NOMO-1 treated with dmso at 0.1 percent for 144 hours (cell line): ENCODE data around the gene ZNF583.

Experiments used
- DNase-seq: peaks from one replicate; lab custom pipeline; 2025; ENCODE audit not compliant: unreplicated experiment; lab: John Stamatoyannopoulos, UW

Gene ZNF583

DNA sequence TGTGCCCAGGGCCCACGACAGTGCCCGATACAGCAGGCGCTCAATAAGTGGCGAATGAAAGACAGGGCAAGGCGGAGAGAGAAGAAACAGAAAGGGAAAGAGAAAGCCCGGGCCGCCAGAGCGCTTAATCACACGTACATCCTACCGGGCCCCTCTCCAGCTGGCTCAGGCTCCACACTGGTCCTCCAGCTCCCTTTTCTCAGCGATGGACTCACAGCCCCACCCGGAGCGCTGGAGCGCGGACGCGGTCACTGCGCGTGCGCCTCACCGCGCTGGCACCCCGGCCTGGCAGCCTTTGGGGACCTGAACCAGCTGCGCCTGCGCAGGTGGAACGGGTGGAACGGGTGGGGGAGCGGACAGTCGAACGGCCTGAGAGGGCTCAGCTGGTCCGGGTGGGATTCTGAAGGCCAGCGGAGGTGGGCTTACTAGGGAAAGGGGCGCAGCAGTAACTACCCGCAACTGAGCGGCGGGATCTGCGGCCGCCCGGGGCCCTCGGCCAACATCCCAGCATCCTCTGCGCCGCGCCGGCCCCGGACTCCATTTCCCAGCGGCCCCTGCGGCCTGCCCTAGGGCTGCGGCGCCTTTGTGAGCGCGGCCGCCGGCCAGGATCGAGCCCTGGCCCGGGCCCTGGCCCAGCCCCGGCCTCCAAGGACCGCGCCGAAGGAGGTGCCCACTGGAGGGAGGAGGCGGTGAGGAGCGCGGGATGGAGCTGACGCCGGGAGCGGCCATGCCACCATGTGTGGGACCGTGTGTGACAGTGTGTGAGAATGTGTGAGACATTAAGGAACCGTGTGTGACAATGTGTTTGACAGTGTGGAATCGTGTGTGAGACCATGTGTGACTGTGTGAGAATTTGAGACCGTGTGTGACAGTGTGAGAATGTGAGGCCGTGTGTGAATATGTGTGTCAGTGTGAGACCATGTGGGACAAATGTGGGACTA, at the start of gene ZNF583:
Gene ZNF583, plus strand, starts transcription at position 569 of the 941 bp plus-strand sequence. CDS start 2,783 bp downstream, outside the sequence.
- peak; percentile 70 for DNase-seq

DNA sequence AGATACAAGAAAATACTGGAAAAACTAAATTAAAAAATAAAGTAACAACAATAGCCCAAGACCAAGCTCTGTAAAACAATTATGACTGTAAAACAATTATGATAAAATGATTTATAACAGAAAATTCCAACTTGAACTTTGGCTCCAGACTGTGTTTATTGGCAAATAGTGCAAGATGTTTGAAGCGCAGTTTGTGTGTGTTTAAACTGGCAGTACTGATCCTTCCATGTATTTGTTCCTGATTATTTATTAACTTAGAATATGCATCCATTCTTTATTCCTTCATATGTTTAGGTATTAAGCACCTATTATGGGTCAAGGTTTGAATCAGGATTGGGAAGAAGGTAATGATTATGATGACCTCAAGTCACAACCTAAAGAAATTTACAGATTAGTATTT, 48.6 kb upstream of the ZNF583 start:
- no peak for DNase-seq

DNA sequence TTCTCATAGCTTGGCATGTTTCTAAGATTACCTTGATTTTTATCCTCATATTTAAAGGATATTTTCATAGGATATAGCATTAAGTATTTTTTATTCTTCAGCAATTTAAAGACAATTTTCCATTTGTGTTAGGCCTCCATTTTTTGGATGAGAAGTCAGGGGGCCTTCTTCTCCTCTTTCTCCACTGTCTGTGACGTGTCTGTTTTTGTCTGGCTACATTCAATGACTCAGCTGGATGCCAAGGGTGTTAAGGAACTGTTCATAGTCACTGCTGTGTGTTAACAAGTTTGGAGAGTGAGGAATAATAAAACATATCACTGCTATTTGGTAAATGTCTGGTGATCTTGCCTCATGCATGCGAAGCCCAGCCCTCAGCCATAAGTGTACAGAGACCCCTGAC, 47.2 kb upstream of the ZNF583 start:
- no peak for DNase-seq

DNA sequence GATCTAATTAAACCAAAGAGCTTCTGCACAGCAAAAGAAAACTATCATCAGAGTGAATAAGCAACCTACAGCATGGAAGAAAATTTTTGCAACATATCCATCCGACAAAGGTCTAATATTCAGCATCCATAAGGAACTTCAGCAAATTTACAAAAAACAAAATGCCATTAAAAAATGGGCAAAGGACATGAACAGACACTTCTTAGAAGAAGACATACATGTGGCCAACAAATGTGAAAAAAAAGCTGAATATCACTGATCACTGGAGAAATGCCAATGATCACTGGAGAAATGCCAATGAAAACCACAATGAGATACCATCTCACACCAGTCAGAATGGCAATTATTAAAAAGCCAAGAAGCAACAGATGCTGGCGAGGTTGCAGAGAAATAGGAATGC, 43.3 kb upstream of the ZNF583 start:
- no peak for DNase-seq

DNA sequence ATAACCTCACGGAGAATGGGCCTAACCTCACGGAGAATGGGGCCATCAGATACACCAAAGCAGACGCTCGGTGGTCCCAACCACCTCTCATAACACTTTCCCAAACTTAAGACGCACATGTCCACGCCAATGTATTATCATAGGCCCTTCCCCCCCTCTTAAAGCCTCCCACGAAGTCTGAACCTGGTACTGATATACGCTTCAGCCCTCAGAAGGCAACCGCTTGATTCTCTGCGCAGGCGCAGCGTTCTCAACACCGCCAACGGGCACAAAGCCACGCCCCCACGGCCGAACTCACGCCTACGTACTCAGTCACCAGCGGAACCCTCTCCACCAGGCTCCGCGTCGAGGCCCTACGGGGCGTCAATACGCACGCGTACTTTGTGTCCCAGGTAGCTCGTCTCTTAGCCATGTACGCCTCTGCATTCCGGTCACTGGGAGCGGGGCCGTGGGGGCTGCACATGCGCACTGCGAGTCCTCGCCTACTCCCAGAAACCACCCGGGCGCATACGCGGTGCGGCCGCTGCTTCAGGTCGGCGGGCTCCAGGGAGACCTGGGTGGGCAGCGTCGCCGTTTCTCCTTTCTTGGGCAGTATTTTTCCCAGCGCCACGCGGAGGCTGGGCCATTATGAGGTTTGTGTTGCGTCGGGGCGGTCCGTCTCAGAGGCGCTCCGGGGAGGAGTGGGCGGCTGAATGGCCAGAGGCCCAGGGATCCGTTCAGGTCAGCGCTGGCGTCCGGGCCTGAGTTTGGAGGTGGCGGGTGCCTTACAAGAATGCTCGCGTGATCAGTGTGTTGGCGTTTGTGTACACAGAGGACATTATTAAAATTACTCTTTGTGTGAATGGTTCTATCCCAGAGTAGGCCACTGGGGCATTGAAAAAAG, 36.1 kb upstream of the ZNF583 start:
- DNase-seq, result no peak

DNA sequence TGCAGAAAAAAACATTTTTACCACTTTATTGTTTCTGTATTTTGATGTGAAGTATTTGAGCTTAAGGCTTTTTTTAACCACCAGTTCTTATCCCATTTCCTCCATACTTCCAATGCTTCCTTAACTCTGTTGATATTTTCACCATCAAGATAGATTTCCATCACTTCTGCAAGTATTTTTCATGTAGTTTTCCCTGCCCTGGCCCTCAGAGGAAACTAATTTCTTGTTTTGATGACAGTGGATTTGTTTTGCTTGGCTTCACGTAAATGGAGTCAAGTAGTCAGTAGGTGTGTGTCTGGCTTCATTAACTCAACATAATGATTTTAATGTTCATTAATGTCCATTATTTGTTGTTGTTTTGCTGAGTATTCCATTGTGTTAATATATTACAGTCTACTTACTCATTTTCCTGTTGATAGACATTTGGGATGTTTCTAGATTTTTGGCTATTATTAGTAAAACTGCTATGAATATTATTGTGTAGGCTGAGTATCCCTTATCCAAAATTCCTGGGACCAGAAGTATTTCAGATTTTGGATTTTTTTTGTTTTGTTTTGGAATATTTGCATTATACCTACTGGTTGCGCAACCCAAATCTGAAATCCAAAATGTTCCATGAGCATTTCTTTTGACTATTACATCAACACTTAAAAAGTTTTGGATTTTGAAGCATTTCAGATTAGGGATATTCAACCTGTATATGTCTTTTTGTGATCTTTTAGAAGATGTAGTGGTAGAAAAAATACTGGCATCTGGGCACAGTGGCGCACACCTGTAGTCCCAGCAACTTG, 34.1 kb upstream of the ZNF583 start:
- DNase-seq, result no peak

DNA sequence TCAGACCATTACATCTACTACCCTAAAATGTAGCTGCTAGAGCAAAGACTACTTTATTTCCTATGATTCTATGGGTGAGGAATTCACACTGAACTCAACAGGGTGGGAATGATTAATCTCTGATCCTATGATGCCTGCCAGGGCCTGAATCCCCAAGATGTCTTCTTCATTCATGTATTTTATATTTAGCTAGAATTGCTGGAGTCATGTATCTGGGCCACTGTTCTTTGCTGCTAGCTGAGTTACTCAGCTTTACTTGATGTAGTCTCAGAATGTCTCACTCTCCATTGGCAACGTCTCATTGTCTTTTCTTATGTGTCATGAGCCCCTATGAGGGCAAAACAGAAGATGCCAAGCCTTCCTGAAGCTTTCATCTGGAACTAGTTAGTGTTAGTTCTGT, 31.9 kb upstream of the ZNF583 start:
- DNase-seq, result no peak

DNA sequence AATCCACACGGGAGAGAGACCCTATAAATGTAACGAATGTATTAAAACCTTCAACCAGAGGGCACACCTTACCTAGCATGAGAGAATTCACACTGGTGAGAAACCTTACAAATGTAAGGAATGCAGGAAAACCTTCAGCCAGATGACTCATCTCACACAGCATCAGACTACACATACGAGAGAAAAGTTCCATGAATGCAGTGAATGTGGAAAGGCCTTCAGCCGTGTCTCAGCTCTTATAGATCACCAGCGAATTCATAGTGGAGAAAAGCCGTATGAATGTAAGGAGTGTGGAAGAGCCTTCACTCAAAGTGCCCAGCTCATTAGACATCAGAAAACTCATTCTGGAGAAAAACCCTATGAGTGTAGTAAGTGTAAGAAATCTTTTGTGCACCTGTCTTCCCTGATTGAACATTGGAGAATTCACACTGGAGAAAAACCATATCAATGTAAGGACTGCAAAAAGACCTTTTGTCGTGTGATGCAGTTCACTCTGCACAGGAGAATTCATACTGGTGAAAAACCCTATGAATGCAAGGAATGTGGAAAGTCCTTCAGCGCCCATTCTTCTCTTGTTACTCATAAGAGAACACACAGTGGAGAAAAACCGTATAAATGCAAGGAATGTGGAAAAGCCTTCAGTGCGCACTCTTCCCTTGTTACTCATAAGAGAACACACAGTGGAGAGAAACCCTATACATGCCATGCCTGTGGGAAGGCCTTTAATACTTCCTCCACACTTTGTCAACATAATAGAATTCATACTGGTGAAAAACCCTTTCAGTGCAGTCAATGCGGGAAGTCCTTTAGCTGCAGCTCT, 26.8 kb upstream of the ZNF583 start:
- no peak for DNase-seq

DNA sequence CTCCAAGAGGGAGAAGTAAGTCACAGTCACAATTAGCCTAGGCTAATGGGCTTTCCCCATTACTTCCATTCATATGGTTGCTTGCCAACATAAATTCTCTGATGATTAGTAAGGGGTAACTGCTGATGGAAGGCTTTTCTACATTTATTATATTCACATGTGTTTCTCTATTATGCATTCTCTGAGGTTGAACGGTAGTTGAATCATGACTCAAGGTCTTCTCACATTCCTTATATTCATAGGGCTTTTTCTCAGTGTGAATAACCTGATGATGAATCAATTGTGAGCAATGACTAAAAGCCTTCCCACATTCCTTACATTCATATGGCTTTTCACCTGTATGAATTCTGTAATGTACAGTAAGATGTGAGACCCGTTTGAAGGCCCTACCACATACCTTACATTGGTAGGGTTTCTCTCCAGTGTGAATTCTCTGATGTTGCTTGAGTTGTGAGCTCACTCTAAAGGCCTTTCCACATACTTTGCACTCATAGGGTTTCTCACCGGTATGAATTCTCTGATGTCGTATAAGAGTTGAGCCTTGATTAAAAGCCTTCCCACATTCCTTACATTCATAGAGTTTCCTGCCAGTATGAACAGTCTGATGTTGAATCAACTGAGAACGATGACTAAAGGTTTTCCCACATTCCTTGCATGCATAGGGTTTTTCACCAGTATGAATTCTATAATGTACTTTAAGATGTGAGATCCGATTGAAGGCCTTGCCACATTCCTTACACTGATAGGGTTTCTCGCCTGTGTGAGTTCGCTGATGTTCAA, 20.1 kb upstream of the ZNF583 start:
- DNase-seq, result no peak

DNA sequence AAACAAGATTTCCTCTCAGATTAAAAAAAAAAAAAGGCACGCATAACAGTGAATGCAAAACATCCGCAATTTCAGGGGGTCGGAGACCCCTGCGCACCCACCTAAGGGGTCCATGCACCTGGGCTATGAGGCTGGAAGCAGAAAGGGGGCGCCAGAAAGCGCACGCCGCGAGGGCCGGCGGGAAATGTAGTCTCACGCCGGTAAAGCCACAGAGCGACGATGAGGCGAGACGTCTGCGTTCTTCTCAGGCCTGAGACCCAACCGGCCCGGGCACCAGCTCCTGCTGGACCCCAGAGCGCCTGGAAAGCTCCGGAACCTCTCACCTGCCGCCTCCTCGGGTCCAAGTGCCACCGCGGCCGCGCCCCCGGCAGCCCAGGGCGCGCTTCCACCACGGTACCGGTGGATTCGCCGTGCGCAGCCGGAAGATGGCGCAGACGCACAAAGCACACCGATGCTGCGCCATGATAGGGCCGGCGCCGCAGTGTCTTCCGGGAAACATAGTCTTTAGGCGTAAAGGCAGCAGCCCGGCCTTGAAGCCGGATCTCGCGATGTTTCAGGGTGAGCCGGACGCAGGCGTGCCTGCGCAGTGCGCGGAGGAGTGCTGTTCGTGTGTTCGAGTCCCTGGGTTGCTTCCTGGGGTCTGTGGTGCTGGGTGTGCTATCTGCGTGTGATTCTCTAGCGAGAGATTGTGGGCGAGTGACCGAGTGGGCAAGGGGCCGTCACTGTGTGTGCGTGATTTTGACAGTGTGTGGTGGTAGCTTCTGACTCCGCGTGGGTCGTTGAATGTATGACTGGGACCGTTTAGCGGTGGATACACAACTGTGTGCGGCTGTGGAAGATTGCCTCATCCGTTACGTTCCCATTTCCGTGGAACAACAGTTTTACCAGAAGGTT, 10.8 kb upstream of the ZNF583 start, which contains the start of gene ZNF582:
Gene ZNF582, minus strand, starts transcription at position 416 of the 894 bp plus-strand sequence. CDS start 1,782 bp downstream, outside the sequence.
- DNase-seq, result peak; percentile 81

DNA sequence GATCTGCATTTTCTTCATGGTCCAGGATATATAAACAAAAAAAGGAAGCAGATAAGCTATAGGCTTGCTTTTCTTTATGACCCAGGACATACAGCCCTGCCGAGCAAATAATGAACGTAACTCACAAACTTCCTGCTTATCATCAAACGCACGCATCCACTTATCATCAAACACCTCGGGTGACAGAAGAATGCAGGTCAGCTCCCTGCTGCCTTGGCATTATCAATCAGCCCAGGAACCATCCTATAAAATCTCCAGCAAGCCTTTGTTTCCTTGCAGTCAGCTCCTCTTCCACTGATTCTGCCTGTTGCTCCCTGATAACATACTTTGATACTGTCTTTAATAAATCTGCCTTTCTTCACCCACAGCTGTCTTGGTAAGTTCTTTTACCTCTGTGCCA, 5.3 kb upstream of the ZNF583 start:
- DNase-seq, result no peak

DNA sequence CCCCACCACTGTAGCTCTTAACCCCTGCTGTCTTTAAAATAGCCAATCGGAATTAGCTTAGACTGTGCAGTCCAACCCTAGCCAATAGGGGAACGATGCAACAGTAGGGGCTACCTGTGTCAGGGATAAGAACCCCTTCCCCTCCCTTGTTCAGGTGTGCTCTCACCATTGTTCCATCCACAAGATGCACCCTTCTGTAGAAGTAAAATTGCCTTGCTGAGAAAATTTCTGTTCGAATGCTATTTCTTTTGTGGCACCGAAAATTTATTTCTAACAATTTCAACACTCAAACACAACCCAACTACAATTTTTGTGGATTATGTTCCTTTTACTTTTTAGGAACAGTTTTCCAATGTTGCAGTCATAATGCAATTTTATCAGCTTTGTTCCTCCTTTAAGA, 3.6 kb upstream of the ZNF583 start:
- no peak for DNase-seq

DNA sequence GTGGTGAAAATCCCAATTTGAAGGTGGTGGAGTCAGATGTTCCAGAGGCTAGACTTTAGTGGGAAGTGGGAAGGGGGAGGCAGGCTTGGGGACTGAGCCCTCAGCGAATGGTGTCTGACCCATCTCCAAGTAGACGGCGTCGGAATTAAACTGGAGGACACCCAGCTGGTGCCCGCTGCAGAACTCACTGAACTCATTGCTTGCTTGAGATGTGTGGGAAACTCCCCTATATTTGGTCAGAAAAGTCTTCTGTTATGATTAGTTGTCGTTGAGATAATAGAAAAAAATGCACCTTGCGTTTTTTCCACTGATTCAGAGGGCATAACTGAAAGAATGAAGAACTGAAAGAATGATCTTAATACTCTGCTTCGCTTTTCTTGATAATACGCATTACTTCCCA, 871 bp upstream of the ZNF583 start:
- no peak for DNase-seq

DNA sequence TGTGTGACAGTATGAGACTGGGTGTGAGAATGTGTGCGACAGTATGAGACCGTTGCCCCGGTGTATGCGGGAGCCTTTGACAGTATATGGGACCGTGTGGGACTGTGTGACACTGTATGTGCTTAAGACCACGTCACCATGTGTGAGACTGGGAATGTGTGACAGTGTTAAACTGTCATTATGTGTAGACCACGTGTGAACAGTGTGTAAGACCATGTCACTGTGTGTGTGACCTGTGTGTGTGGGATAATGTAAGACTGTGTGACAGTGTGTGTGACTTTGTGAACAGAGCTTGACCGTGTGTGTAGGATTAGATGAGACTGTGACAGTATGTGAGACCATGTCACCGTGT, 549 bp downstream of the ZNF583 start:
- DNase-seq, result no peak

DNA sequence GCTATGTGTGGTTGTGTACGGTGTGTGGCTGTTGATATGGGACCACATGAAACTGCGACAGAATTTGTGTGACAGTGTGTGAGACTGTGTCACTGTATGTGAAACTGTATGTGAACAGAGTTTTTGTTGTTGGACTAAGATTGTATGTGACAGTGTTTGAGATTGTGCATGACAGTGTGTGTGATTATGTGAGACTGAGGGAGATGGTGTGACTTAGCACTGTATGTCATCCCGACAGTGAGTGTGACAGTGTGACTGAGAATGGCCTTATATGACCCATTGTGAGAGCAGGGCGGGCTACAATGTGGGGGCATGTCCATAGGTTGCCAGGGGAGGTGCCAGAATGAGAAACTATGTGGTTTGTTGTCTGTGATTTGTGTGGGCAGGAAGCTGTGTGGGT, 930 bp downstream of the ZNF583 start:
- no peak for DNase-seq

DNA sequence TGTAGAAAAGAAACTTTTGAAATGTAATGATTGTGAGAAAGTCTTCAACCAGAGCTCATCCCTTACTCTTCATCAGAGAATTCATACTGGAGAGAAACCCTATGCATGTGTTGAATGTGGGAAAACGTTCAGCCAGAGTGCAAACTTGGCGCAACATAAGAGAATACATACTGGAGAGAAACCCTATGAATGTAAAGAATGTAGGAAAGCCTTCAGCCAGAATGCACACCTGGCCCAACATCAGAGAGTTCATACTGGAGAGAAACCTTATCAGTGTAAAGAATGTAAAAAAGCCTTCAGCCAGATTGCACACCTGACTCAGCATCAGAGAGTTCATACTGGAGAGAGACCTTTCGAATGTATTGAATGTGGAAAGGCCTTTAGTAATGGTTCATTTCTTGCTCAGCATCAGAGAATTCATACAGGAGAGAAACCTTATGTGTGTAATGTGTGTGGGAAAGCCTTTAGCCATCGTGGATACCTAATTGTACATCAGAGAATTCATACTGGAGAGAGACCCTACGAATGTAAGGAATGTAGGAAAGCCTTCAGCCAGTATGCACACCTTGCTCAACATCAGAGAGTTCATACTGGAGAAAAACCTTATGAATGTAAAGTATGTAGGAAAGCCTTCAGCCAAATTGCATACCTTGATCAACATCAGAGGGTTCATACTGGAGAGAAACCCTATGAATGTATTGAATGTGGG, 19.3 kb downstream of the ZNF583 start:
- DNase-seq, result no peak

DNA sequence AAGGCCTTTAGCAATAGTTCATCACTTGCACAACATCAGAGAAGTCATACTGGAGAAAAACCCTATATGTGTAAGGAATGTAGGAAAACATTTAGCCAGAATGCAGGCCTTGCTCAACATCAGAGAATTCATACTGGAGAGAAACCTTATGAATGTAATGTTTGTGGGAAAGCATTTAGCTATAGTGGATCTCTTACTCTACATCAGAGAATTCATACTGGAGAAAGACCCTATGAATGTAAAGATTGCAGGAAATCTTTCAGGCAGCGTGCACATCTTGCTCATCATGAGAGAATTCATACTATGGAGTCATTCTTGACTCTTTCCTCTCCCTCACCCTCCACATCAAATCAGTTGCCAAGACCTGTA, 19.8 kb downstream of the ZNF583 start:
- no peak for DNase-seq
